ENCODE measurements around the gene SH3PXD2A. TPM values are rescaled to one million over a fixed set of nuclear protein-coding genes. Genes with fewer than 3 reads are reported as not detected.

SH3PXD2A gene
- total RNA-seq, 1 experiment from 2014 or later, result 4.5 TPM

- H3K79me2 ChIP-seq (ENCODE audit: insufficient read depth, low read length), result no peaks in the 10 kb centered on the region
- H3K9me3 ChIP-seq (ENCODE audit: control insufficient read depth, low read depth, low read length), result no peaks in the 10 kb centered on the region
- H3K18ac ChIP-seq (ENCODE audit: insufficient read length, low read depth, low read length), result no peak overlapping the region
- H2BK20ac ChIP-seq (ENCODE audit: low read depth, low read length, poor library complexity, severe bottlenecking), result no peak overlapping the region
- no peak overlapping the region for H2BK15ac ChIP-seq (ENCODE audit: low read depth, low read length)
- no peak overlapping the region for H4K91ac ChIP-seq (ENCODE audit: insufficient read length, low read depth, low read length)
- H3K23ac ChIP-seq (ENCODE audit: insufficient read length, low read depth, low read length), result no peak overlapping the region
- no peak overlapping the region for H2BK12ac ChIP-seq (ENCODE audit: insufficient read length, low read depth, low read length)
- Mint-ChIP-seq H3K4me1 (peaks cover 14 to 23% of the 10 kb centered on the region in 2 experiments), H3K27ac (no peak overlapping the region), H3K4me3 (peak overlapping the region in 1 of 2 experiments; percentile 67; a peak in 2 of 5 replicates), H3K27me3 (ENCODE audit: low read depth) (peaks cover 67% of the 10 kb centered on the region), H3K9me3 (no peaks in the 10 kb centered on the region), H3K36me3 (ENCODE audit: insufficient read depth in 1 of 3, low read depth in 3 of 3) (no peaks in the 10 kb centered on the region)
- no peak overlapping the region for H3T11ph ChIP-seq (ENCODE audit: low read length)
- no peak for TF ChIP-seq CTCF (conservative IDR thresholded peaks at IDR 0.05)
- no peak overlapping the region for H3K9ac ChIP-seq (ENCODE audit: extremely low read depth, insufficient read length, low read length)
- no peaks in the 10 kb centered on the region for H4K20me1 ChIP-seq (ENCODE audit: control insufficient read depth, insufficient read depth, insufficient read length)
- no peak overlapping the region for H3K4me2 ChIP-seq (ENCODE audit: insufficient read depth, insufficient read length, low read length)
- no peak overlapping the region for H2BK120ac ChIP-seq (ENCODE audit: low read depth, low read length, poor library complexity, severe bottlenecking)
- no peak overlapping the region for H3K14ac ChIP-seq (ENCODE audit: insufficient read depth, low read length)
- H3K27me3 ChIP-seq (ENCODE audit: insufficient read depth, low read length), result peaks cover 17% of the 10 kb centered on the region; the same call in 1 of the 2 replicates
- no peak overlapping the region for H3K56ac ChIP-seq (ENCODE audit: insufficient read length, low read depth, low read length)
- H2AFZ ChIP-seq (ENCODE audit: low read length), result no peak overlapping the region
- H3K4me1 ChIP-seq (ENCODE audit: insufficient read depth, low read length), result peaks cover 3% of the 10 kb centered on the region; the same call in 1 of the 2 replicates
- H3K79me1 ChIP-seq (ENCODE audit: insufficient read depth, low read depth, low read length, poor library complexity, severe bottlenecking), result no peaks in the 10 kb centered on the region
- H2AK5ac ChIP-seq (ENCODE audit: insufficient read length, low read length), result no peak overlapping the region
- no peak overlapping the region for H4K8ac ChIP-seq (replicated peaks; ENCODE audit: insufficient read length, low read depth, low read length)
- no peak overlapping the region for H2BK5ac ChIP-seq (ENCODE audit: insufficient read length, low read length)
- H4K5ac ChIP-seq (ENCODE audit: insufficient read length, low read depth, low read length), result no peak overlapping the region
- no CpG with 5 or more reads among the region's 4 CpGs for WGBS (ENCODE audit: extremely low coverage, insufficient read length, low lambda C conversion rate)
- no peak overlapping the region for H3K4ac ChIP-seq (ENCODE audit: low read depth, low read length)
- peaks cover 13% of the 10 kb centered on the region for H3K23me2 ChIP-seq (ENCODE audit: insufficient read length, low read depth, low read length, poor library complexity, severe bottlenecking)
- DNase-seq, result no peak
- no peak overlapping the region for H3K27ac ChIP-seq (ENCODE audit: insufficient read length, low read depth, low read length)
Observed at GRCh38 chr10:103691267-103691666, 164.1 kb downstream of the SH3PXD2A start.

All from H9 (cell line).